Gastrocnemius medialis (tissue), 4 donors: Measurements from ENCODE around the gene ABCB10. TPM values are rescaled to one million over a fixed set of nuclear protein-coding genes. Genes with fewer than 3 reads are reported as not detected.
"Not testable (repeated sequence)": the region's sequence is repeated elsewhere in the genome, so short reads cannot be mapped to it uniquely, and the experiment has no call there.

Experiments
- ATAC-seq, 2 donors: fragments of 150-250 bp; one replicate each; pipeline ENCODE4 v1.9.1; 2016
- DNase-seq, 2 donors: peaks; one replicate each; pipeline ENCODE4 v3.0.0-alpha.2; 2019
- H3K27ac ChIP-seq, 4 donors: fragments of 200-600 bp; sonication (generic); 1 replicate in 1 of 4; 2 replicates in 3 of 4; pipeline ENCODE4 v1.5.1; 2016 to 2018; ENCODE audit warnings: mild to moderate bottlenecking in 2 of 4, moderate library complexity in 1 of 4
- H3K27me3 ChIP-seq, 3 donors: fragments of 200-600 bp; sonication (generic) in 2 of 3; 1 replicate in 1 of 3; 2 replicates in 2 of 3; pipeline versions ENCODE4 v1.5.1 to v1.6.0; 2016 to 2019; ENCODE audit warnings: mild to moderate bottlenecking in 1 of 3, moderate library complexity in 1 of 3
- H3K36me3 ChIP-seq, 2 donors: fragments of 200-600 bp; sonication (generic) in 1 of 2; one replicate each; pipeline ENCODE4 v1.5.1; 2017 to 2018
- H3K4me1 ChIP-seq, 2 donors: fragments of 200-600 bp; sonication (generic) in 1 of 2; one replicate each; pipeline ENCODE4 v1.5.1; 2016 to 2017; ENCODE audit warnings: mild to moderate bottlenecking in 2 of 2
- H3K4me3 ChIP-seq, 4 donors: fragments of 200-600 bp; sonication (generic) in 3 of 4; 1 replicate in 1 of 4; 2 replicates in 3 of 4; pipeline ENCODE4 v1.5.1; 2016 to 2019; ENCODE audit warnings: mild to moderate bottlenecking in 2 of 4
- H3K9me3 ChIP-seq, 3 donors: fragments of 200-600 bp; sonication (generic) in 2 of 3; 1 replicate in 1 of 3; 2 replicates in 2 of 3; pipeline ENCODE4 v1.5.1; 2016 to 2019
- POLR2A ChIP-seq, 2 donors: fragments of 450-650 bp; IDR thresholded peaks; one replicate each; pipeline ENCODE4 v1.6.1; 2017; ENCODE audit warnings: antibody characterized with exemption in 2 of 2, mild to moderate bottlenecking in 2 of 2, moderate library complexity in 2 of 2
- in situ Hi-C, 4 donors: fragments of 200-750 bp; cut with MboI; loops; one replicate each; pipeline versions ENCODE4 v1.15.0 to v1.8.0; 2017; ENCODE audit warnings: low sequenced_read_pairs in 4 of 4
- intact Hi-C: fragments of 100-400 bp; cut with DNase I; formaldehyde crosslinking; loops from one replicate; pipeline ENCODE4 v1.15.1; 2023; ENCODE audit warnings: low total_unique reads
- total RNA-seq, 4 donors: library from RNA; depleted of rRNA; stranded (reverse); fragments of >200 nt; gene quantifications; one replicate each; pipeline versions ENCODE4 v1.1.0 to v1.2.3, GENCODE V29; 2016
- TF ChIP-seq, protein P1 (sequence below), 5 experiments: fragments of 450-650 bp in 3 of 5; fragments of 200-600 bp in 2 of 5; sonication (generic) in 2 of 5; IDR thresholded peaks in 4 of 5; conservative IDR thresholded peaks in 1 of 5; 1 replicate in 4 of 5; 2 replicates in 1 of 5; pipeline ENCODE4 v1.5.1; 2016 to 2019; ENCODE audit warnings: antibody characterized with exemption in 5 of 5, mild to moderate bottlenecking in 3 of 5, moderate library complexity in 3 of 5

ABCB10 gene
- total RNA-seq, 4 donors from 2014 or later = 14.5 to 29.9 (median 19.3) TPM

DNA sequence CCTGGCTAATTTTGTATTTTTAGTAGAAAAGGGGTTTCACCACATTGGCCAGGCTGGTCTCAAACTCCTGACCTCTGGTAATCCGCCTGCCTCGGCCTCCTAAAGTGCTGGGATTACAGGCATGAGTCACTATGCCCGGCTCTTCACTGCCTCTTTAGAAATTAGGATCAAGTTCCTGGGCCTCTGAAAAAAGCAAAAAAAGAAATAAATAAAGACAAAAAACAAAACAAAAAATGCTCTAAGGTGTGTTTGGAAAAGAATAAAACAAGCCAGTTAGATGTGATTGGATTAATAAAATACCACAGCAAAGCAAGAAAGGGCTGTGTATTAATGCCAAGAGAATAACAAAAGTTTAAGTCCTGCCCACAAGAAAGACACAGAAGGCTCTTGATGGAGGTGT, 4.2 kb upstream of the ABCB10 start:
- intact Hi-C loops (no loop called here), in situ Hi-C loops (loop anchor here (5.0 to 10.0 kb wide), 3 partner anchors 55 to 65 kb away; partner anchors contain the start of genes TAF5L (in 3 of the 4) and URB2 (in 3 of the 4))
- H3K36me3 ChIP-seq = no peaks in the 10 kb centered on the region
- no peaks in the 10 kb centered on the region for H3K27me3 ChIP-seq
- TF ChIP-seq POLR2A (IDR thresholded peaks at IDR 0.05) = no peak
- TF ChIP-seq, protein P1, sequence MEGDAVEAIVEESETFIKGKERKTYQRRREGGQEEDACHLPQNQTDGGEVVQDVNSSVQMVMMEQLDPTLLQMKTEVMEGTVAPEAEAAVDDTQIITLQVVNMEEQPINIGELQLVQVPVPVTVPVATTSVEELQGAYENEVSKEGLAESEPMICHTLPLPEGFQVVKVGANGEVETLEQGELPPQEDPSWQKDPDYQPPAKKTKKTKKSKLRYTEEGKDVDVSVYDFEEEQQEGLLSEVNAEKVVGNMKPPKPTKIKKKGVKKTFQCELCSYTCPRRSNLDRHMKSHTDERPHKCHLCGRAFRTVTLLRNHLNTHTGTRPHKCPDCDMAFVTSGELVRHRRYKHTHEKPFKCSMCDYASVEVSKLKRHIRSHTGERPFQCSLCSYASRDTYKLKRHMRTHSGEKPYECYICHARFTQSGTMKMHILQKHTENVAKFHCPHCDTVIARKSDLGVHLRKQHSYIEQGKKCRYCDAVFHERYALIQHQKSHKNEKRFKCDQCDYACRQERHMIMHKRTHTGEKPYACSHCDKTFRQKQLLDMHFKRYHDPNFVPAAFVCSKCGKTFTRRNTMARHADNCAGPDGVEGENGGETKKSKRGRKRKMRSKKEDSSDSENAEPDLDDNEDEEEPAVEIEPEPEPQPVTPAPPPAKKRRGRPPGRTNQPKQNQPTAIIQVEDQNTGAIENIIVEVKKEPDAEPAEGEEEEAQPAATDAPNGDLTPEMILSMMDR (IDR thresholded peaks at IDR 0.05 in 4 of 5, conservative IDR thresholded peaks at IDR 0.05 in 1 of 5) = no peak
- H3K4me1 ChIP-seq = peaks cover 16 to 22% of the 10 kb centered on the region in 2 donors
- ATAC-seq (no peak), DNase-seq (no peak)
- H3K27ac ChIP-seq = peak overlapping the region; percentile 36 to 65 (median 60)
- H3K9me3 ChIP-seq = no peaks in the 10 kb centered on the region
- H3K4me3 ChIP-seq = no peak overlapping the region

DNA sequence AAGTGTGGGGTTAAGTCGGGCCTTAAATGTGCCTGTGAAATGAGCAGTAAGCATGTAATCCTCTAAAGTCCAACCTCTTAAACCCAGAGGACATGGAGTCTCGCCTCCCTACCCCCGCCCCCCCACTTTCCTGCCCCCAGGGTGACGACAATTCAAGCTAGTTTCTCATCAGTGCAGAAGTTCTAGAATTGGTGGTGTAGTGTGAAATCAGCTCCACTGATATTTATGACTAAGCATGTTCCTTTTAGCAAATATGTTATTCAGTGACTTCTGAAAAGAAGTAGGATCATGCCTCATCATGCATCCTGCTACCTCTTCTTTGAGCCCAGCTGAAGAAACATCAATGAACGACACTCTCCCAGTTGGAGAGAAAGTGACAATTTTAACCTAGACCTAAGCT, 2.6 kb upstream of the ABCB10 start:
- no peaks in the 10 kb centered on the region for H3K27me3 ChIP-seq
- no peaks in the 10 kb centered on the region for H3K9me3 ChIP-seq
- in situ Hi-C loops (loop anchor here (5.0 to 10.0 kb wide), 3 partner anchors 56 to 66 kb away; partner anchors contain the start of genes TAF5L (in 3 of the 4) and URB2 (in 3 of the 4)), intact Hi-C loops (no loop called here)
- TF ChIP-seq POLR2A (IDR thresholded peaks at IDR 0.05) = no peak
- TF ChIP-seq, protein P1 (IDR thresholded peaks at IDR 0.05 in 4 of 5, conservative IDR thresholded peaks at IDR 0.05 in 1 of 5) = no peak
- ATAC-seq = no peak
- no peaks in the 10 kb centered on the region for H3K36me3 ChIP-seq
- H3K4me3 ChIP-seq = no peak overlapping the region
- DNase-seq = no peak
- H3K4me1 ChIP-seq = peaks cover 32 to 36% of the 10 kb centered on the region in 2 donors
- no peak overlapping the region for H3K27ac ChIP-seq

DNA sequence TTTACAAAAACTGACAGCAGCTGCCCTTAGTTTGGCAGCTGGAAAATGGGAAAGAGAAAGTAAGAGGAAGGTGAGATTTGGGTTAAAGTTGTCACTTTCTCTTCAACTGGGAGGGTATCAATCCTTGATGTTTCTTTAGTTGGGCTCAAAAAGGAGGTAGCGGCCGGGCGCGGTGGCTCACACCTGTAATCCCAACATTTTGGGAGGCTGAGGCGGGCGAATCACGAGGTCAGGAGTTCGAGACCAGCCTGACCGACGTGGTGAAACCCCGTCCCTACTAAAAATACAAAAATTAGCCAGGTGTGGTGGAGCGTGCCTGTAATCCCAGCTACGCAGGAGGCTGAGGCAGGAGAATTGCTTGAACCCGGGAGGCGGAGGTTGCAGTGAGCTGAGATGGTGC, 1.6 kb upstream of the ABCB10 start:
- H3K27me3 ChIP-seq, DNase-seq, H3K36me3 ChIP-seq, H3K4me3 ChIP-seq, ATAC-seq, H3K27ac ChIP-seq, H3K9me3 ChIP-seq, intact Hi-C loops: not testable (repeated sequence)
- H3K4me1 ChIP-seq = peaks cover 38 to 42% of the 10 kb centered on the region in 2 donors
- in situ Hi-C loops = loop anchor here (5.0 to 10.0 kb wide), 3 partner anchors 57 to 67 kb away; partner anchors contain the start of genes TAF5L (in 3 of the 4) and URB2 (in 3 of the 4)

DNA sequence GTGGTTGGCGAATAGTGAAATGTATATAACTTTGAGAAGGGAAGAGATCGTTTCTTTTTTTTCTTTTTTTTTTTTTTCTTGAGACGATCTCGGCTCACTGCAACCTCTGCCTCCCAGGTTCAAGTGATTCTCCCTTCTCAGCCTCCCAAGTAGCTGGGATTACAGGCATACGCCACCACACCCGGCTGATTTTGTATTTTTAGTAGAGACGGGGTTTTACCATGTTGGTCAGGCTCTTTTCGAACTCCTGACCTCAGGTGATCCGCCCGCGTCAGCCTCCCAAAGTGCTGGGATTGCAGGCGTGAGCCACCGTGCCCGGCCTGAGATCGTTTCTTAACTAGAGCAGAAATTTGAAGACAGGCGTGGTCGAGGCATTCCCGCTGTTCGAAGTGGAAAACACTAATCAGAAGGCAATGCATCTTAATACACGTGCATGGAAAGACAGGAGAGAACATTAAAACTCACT, 862 bp upstream of the ABCB10 start:
- ATAC-seq, H3K36me3 ChIP-seq, H3K27me3 ChIP-seq, H3K9me3 ChIP-seq, DNase-seq, in situ Hi-C loops: not testable (repeated sequence)
- intact Hi-C loops = loop anchor here (1.0 to 10.0 kb wide), 5 partner anchors 37 to 743 kb away; partner anchors contain the start of genes GALNT2, TAF5L and URB2
- Histone ChIP-seq H3K4me1 (peaks cover 41 to 48% of the 10 kb centered on the region in 2 donors), H3K27ac (peak overlapping the region; percentile 85 to 95 (median 90)), H3K4me3 (peak overlapping the region; percentile 76 to 91 (median 86))

DNA sequence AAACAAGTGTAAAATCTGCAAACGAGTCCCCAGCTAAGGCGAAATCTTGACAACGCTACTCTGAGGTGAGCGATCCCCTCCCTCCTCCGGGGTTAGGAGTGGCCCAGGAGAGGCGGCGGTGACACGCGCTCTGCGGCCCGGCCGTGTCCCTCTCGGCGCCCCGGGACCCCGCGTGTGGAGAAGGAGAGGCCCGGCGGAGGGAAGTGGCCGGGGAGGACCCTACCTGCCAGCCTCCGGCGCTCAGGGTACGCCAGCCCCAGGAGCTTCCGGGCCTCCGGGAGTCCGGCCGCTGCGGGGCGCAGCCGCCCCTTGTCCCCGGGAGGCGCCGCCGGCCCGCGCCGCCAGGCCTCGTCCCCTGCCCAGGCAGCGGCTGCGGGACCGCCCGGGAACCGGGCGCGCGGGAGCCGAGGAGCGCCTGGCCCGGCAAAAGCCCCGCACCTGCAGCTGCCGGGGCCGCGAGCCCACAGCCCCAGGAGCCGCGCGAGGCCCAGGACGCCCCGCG, 543 bp downstream of the ABCB10 start:
- ATAC-seq (peak; percentile 55 to 59), DNase-seq (peak; percentile 19 to 28)
- H3K36me3 ChIP-seq = no peaks in the 10 kb centered on the region
- intact Hi-C loops = loop anchor here (1.0 to 10.0 kb wide), 5 partner anchors 39 to 744 kb away; partner anchors contain the start of genes GALNT2 and NUP133
- H3K27me3 ChIP-seq = no peaks in the 10 kb centered on the region
- in situ Hi-C loops = no loop called here
- no peaks in the 10 kb centered on the region for H3K9me3 ChIP-seq
- peak overlapping the region; percentile 76 to 95 (median 86) for H3K4me3 ChIP-seq
- H3K4me1 ChIP-seq = peaks cover 31 to 43% of the 10 kb centered on the region in 2 donors
- TF ChIP-seq, protein P1 (IDR thresholded peaks at IDR 0.05 in 4 of 5, conservative IDR thresholded peaks at IDR 0.05 in 1 of 5) = peak in 2 of 5 experiments; percentile 13 to 40
- TF ChIP-seq POLR2A (IDR thresholded peaks at IDR 0.05) = no peak
- peak overlapping the region; percentile 85 to 95 (median 90) for H3K27ac ChIP-seq
